Measurements from ENCODE around the gene ORC1.

The ORC1 gene

GRCh38 chr1:52404116-52404974 lies at the start of gene ORC1, which contains the start of gene PRPF38A:
TSS of gene ORC1 (minus strand) at chr1:52404423. CDS start at chr1:52402223, 2,200 bp downstream.
TSS of gene PRPF38A (plus strand) at chr1:52404602. CDS start at chr1:52404750, 148 bp downstream.
- peak; percentile 95 for DNase-seq

GRCh38 chr1:52444463-52444862 lies 40.2 kb upstream of the ORC1 start:
- no peak for DNase-seq

- no peak for DNase-seq
These were observed 35.8 kb upstream of the ORC1 start for GRCh38 chr1:52439976-52440375.

GRCh38 chr1:52436817-52437216 lies 32.6 kb upstream of the ORC1 start:
- no peak for DNase-seq

- no peak for DNase-seq
These were observed 31.4 kb upstream of the ORC1 start for GRCh38 chr1:52435650-52436049.

- DNase-seq, result no peak
These were observed 31.0 kb upstream of the ORC1 start for GRCh38 chr1:52435211-52435610.

- no peak for DNase-seq
These were observed 28.6 kb upstream of the ORC1 start for GRCh38 chr1:52432807-52433206.

- no peak for DNase-seq
These were observed 22.9 kb upstream of the ORC1 start for GRCh38 chr1:52427152-52427551.

- no peak for DNase-seq
These were observed 22.1 kb upstream of the ORC1 start for GRCh38 chr1:52426371-52426770.

GRCh38 chr1:52424813-52425212 lies 20.6 kb upstream of the ORC1 start:
- DNase-seq, result no peak

- DNase-seq, result no peak
These were observed 20.0 kb upstream of the ORC1 start for GRCh38 chr1:52424231-52424636.

- DNase-seq, result no peak
These were observed 19.5 kb upstream of the ORC1 start for GRCh38 chr1:52423771-52424170.

- no peak for DNase-seq
These were observed 18.8 kb upstream of the ORC1 start for GRCh38 chr1:52423055-52423454.

GRCh38 chr1:52420713-52421112 lies 16.5 kb upstream of the ORC1 start:
- DNase-seq, result no peak

- no peak for DNase-seq
These were observed 12.6 kb upstream of the ORC1 start for GRCh38 chr1:52416811-52417210.

- no peak for DNase-seq
These were observed 10.7 kb upstream of the ORC1 start for GRCh38 chr1:52414942-52415341.

GRCh38 chr1:52413410-52413989 lies 9.3 kb upstream of the ORC1 start:
- DNase-seq, result no peak

- DNase-seq, result no peak
These were observed 734 bp upstream of the ORC1 start for GRCh38 chr1:52404975-52405338.

- no peak for DNase-seq
These were observed 582 bp downstream of the ORC1 start for GRCh38 chr1:52403566-52404115.

GRCh38 chr1:52402860-52403240 lies 1.4 kb downstream of the ORC1 start:
- no peak for DNase-seq

- DNase-seq, result no peak
These were observed 4.1 kb downstream of the ORC1 start for GRCh38 chr1:52400131-52400530.

- DNase-seq, result no peak
These were observed 4.6 kb downstream of the ORC1 start for GRCh38 chr1:52399629-52400028.

- DNase-seq, result no peak
These were observed 11.0 kb downstream of the ORC1 start for GRCh38 chr1:52393174-52393573.

- DNase-seq, result no peak
These were observed 17.8 kb downstream of the ORC1 start for GRCh38 chr1:52386458-52386857.
